Stomach smooth muscle (tissue), 2 donors: ENCODE measurements around the gene HSD11B1.

Experiments used
- H3K27ac ChIP-seq: one replicate; pipeline ENCODE4 v1.7.0; 2013; ENCODE audit warnings: mild to moderate bottlenecking, low read length, inconsistent platforms
- H3K27me3 ChIP-seq, 2 donors: one replicate each; pipeline ENCODE4 v1.7.0; 2013; ENCODE audit warnings: low read length in 2 of 2; ENCODE audit not compliant: insufficient read depth in 2 of 2, control insufficient read depth in 1 of 2
- H3K36me3 ChIP-seq, 2 donors: one replicate each; pipeline ENCODE4 v1.7.0; 2013; ENCODE audit warnings: low read length in 2 of 2; ENCODE audit not compliant: control insufficient read depth in 2 of 2, insufficient read depth in 2 of 2
- H3K4me1 ChIP-seq: one replicate; pipeline ENCODE4 v1.7.0; 2013; ENCODE audit warnings: low read length; ENCODE audit not compliant: control insufficient read depth, insufficient read depth
- H3K4me3 ChIP-seq, 2 donors: one replicate each; pipeline ENCODE4 v1.7.0; 2013; ENCODE audit warnings: low read length in 2 of 2
- H3K9ac ChIP-seq, 2 donors: one replicate each; pipeline ENCODE4 v1.7.0; 2013; ENCODE audit warnings: low read length in 2 of 2, mild to moderate bottlenecking in 1 of 2
- H3K9me3 ChIP-seq, 2 donors: one replicate each; pipeline ENCODE4 v1.7.0; 2013; ENCODE audit warnings: low read length in 2 of 2; ENCODE audit not compliant: control insufficient read depth in 2 of 2
- donor health status: healthy.
- donor health status: Pancreatic carcinoma.

Gene HSD11B1

GRCh38 chr1:209769971-209770370 is 65.3 kb downstream of the HSD11B1 start:
- Histone ChIP-seq H3K4me1 (peaks cover 43% of the 10 kb centered on the region), H3K27ac (peak overlapping the region; percentile 93), H3K4me3 (peak overlapping the region; percentile 18 to 54), H3K9me3 (no peaks in the 10 kb centered on the region), H3K27me3 (no peaks in the 10 kb centered on the region), H3K36me3 (no peaks in the 10 kb centered on the region), H3K9ac (peak overlapping the region; percentile 48 to 69)

- Histone ChIP-seq H3K36me3 (no peaks in the 10 kb centered on the region), H3K27me3 (no peaks in the 10 kb centered on the region), H3K9ac (no peak overlapping the region), H3K4me1 (peaks cover 43% of the 10 kb centered on the region), H3K4me3 (peak overlapping the region; percentile 10 to 54), H3K27ac (no peak overlapping the region), H3K9me3 (no peaks in the 10 kb centered on the region)
These were observed 66.2 kb downstream of the HSD11B1 start for GRCh38 chr1:209770636-209771415.

- Histone ChIP-seq H3K36me3 (no peaks in the 10 kb centered on the region), H3K4me1 (peaks cover 43% of the 10 kb centered on the region), H3K4me3 (no peak overlapping the region), H3K9me3 (no peaks in the 10 kb centered on the region), H3K27me3 (no peaks in the 10 kb centered on the region), H3K9ac (no peak overlapping the region), H3K27ac (no peak overlapping the region)
These were observed 67.5 kb downstream of the HSD11B1 start for GRCh38 chr1:209772126-209772525.

GRCh38 chr1:209774592-209774991 is 69.9 kb downstream of the HSD11B1 start:
- Histone ChIP-seq H3K27me3 (no peaks in the 10 kb centered on the region), H3K4me1 (peaks cover 24% of the 10 kb centered on the region), H3K4me3 (no peak overlapping the region), H3K9ac (no peak overlapping the region), H3K27ac (no peak overlapping the region), H3K36me3 (no peaks in the 10 kb centered on the region), H3K9me3 (no peaks in the 10 kb centered on the region)

- H3K27me3 ChIP-seq = no peaks in the 10 kb centered on the region
- H3K4me1 ChIP-seq = peaks cover 13% of the 10 kb centered on the region
- no peaks in the 10 kb centered on the region for H3K36me3 ChIP-seq
- no peaks in the 10 kb centered on the region for H3K9me3 ChIP-seq
- H3K4me3 ChIP-seq = no peak overlapping the region
- no peak overlapping the region for H3K27ac ChIP-seq
- no peak overlapping the region for H3K9ac ChIP-seq
These were observed 71.0 kb downstream of the HSD11B1 start for GRCh38 chr1:209775678-209776077.

GRCh38 chr1:209777587-209777986 is 72.9 kb downstream of the HSD11B1 start:
- no peak overlapping the region for H3K4me3 ChIP-seq
- H3K9me3 ChIP-seq = no peaks in the 10 kb centered on the region
- peaks cover 0 to under 1% of the 10 kb centered on the region in 2 donors for H3K36me3 ChIP-seq
- H3K9ac ChIP-seq = no peak overlapping the region
- H3K27ac ChIP-seq = no peak overlapping the region
- no peaks in the 10 kb centered on the region for H3K4me1 ChIP-seq
- no peaks in the 10 kb centered on the region for H3K27me3 ChIP-seq

- H3K27me3 ChIP-seq = no peaks in the 10 kb centered on the region
These were observed 73.5 kb downstream of the HSD11B1 start for GRCh38 chr1:209778102-209778501.

GRCh38 chr1:209780268-209780667 is 75.6 kb downstream of the HSD11B1 start:
- H3K4me3 ChIP-seq = no peak overlapping the region
- H3K9me3 ChIP-seq = no peaks in the 10 kb centered on the region
- H3K36me3 ChIP-seq = peaks cover 0 to 2% of the 10 kb centered on the region in 2 donors
- H3K4me1 ChIP-seq = peaks cover 19% of the 10 kb centered on the region
- no peak overlapping the region for H3K9ac ChIP-seq
- no peak overlapping the region for H3K27ac ChIP-seq
- H3K27me3 ChIP-seq = no peaks in the 10 kb centered on the region

More at GRCh38 chr1:209778102-209778501, 73.5 kb downstream of the HSD11B1 start:
- no peak overlapping the region for H3K27ac ChIP-seq
- peaks cover 4% of the 10 kb centered on the region for H3K4me1 ChIP-seq
- H3K36me3 ChIP-seq = peaks cover 0 to 2% of the 10 kb centered on the region in 2 donors
- no peaks in the 10 kb centered on the region for H3K9me3 ChIP-seq
- no peak overlapping the region for H3K9ac ChIP-seq
- H3K4me3 ChIP-seq = no peak overlapping the region

GRCh38 chr1:209783386-209783785 is 78.7 kb downstream of the HSD11B1 start:
- Histone ChIP-seq H3K27me3 (no peaks in the 10 kb centered on the region), H3K4me1 (peaks cover 35% of the 10 kb centered on the region), H3K27ac (no peak overlapping the region), H3K9ac (peak overlapping the region; percentile 83 to 89), H3K36me3 (peaks cover 0 to 2% of the 10 kb centered on the region in 2 donors), H3K9me3 (no peaks in the 10 kb centered on the region), H3K4me3 (peak overlapping the region; percentile 86 to 90)
